Sigmoid colon (tissue), 7 donors: ENCODE measurements around the gene IL20RB. TPM values are rescaled to one million over a fixed set of nuclear protein-coding genes. Genes with fewer than 3 reads are reported as not detected.

Experiments
- DNase-seq: peaks from one replicate; pipeline ENCODE4 v3.0.0-alpha.2; 2019
- H3K27ac ChIP-seq, 4 donors: fragments of 200-600 bp; sonication (generic); one replicate each; pipeline ENCODE4 v1.5.1; 2016 to 2019; ENCODE audit warnings: mild to moderate bottlenecking in 1 of 4
- H3K27me3 ChIP-seq, 3 donors: fragments of 200-600 bp; sonication (generic); one replicate each; pipeline ENCODE4 v1.5.1; 2019; ENCODE audit warnings: mild to moderate bottlenecking in 1 of 3
- H3K36me3 ChIP-seq, 4 donors: fragments of 200-600 bp; sonication (generic); one replicate each; pipeline ENCODE4 v1.5.1; 2016 to 2019
- H3K4me1 ChIP-seq, 4 donors: fragments of 200-600 bp; sonication (generic); one replicate each; pipeline ENCODE4 v1.5.1; 2017 to 2019
- H3K4me3 ChIP-seq, 4 donors: fragments of 200-600 bp; sonication (generic); one replicate each; pipeline ENCODE4 v1.5.1; 2017 to 2019; ENCODE audit warnings: mild to moderate bottlenecking in 2 of 4, moderate library complexity in 1 of 4
- H3K9me3 ChIP-seq, 4 donors: fragments of 200-600 bp in 3 of 4; sonication (generic) in 3 of 4; one replicate each; pipeline versions ENCODE4 v1.5.1 to v1.6.1; 2013 to 2019
- EP300 ChIP-seq, 4 donors: sonication (generic); formaldehyde crosslinking; IDR thresholded peaks; one replicate each; pipeline ENCODE4 v1.6.1; 2017; ENCODE audit warnings: antibody characterized with exemption in 4 of 4
- POLR2A ChIP-seq, 2 donors: fragments of 450-650 bp; IDR thresholded peaks; one replicate each; pipeline ENCODE4 v1.6.1; 2016; ENCODE audit warnings: antibody characterized with exemption in 2 of 2, mild to moderate bottlenecking in 2 of 2, moderate library complexity in 2 of 2
- POLR2AphosphoS5 ChIP-seq, 4 donors: sonication (generic); formaldehyde crosslinking; IDR thresholded peaks; one replicate each; pipeline ENCODE4 v1.6.1; 2017; ENCODE audit warnings: antibody characterized with exemption in 4 of 4
- WGBS, 2 donors: extraction: QIAGEN DNeasy Blood & Tissue Kit; methylation state at CpG; one replicate each; pipeline ENCODE4 v1.1.7; 2013; 5-methylcytosine and 5-hydroxymethylcytosine counted together
- intact Hi-C: fragments of 100-400 bp; cut with DNase I; formaldehyde crosslinking; loops from one replicate; pipeline ENCODE4 v1.15.1; 2023
- polyA plus RNA-seq, 3 donors: library from polyadenylated mRNA; stranded (reverse); fragments of 200-250 nt; gene quantifications; one replicate each; pipeline ENCODE4 v1.2.3, GENCODE V29; 2013
- total RNA-seq, 4 donors: library from RNA; depleted of rRNA; stranded (reverse); fragments of >200 nt; gene quantifications; one replicate each; pipeline ENCODE4 v1.1.0, GENCODE V29; 2016
- TF ChIP-seq, protein P1 (sequence below), 4 experiments: fragments of 450-650 bp in 3 of 4; fragments of 200-600 bp in 1 of 4; IDR thresholded peaks; one replicate each; pipeline ENCODE4 v1.5.1; 2016 to 2019; ENCODE audit warnings: antibody characterized with exemption in 4 of 4, mild to moderate bottlenecking in 3 of 4, moderate library complexity in 2 of 4
- donor health status: healthy with polysubstance abuse.
- donor health status: Bipolar disorder and iron deficiency.
- donor health status: healthy.

IL20RB gene
- total and polyA plus RNA-seq, 7 donors = 0.28 to 1.8 (median 1.2) TPM; not detected in 2

DNA sequence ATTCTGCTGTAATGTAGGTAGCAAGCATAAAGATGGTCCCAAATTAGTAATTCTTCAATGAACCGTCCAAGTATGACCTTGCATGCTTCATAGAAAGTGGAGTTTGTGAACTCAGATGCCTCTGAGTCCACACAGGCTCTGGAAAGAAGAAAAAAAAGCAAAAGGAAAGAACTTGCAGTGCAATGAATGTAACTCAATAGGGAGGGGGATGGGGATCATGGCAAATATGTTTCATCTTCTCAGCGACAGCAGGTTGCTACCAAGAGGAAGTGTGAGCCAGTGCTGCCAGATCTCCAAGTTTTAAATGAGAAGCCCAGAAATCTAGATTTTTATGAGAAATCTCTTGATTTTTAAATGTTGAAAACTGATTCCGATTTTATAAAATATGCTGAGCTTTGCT lies 50.3 kb downstream of the IL20RB start:
- no peaks in the 10 kb centered on the region for H3K9me3 ChIP-seq
- intact Hi-C loops = no loop called here
- H3K27me3 ChIP-seq = no peaks in the 10 kb centered on the region
- H3K4me1 ChIP-seq = no peaks in the 10 kb centered on the region
- no peaks in the 10 kb centered on the region for H3K36me3 ChIP-seq
- H3K4me3 ChIP-seq = no peak overlapping the region
- TF ChIP-seq, protein P1, sequence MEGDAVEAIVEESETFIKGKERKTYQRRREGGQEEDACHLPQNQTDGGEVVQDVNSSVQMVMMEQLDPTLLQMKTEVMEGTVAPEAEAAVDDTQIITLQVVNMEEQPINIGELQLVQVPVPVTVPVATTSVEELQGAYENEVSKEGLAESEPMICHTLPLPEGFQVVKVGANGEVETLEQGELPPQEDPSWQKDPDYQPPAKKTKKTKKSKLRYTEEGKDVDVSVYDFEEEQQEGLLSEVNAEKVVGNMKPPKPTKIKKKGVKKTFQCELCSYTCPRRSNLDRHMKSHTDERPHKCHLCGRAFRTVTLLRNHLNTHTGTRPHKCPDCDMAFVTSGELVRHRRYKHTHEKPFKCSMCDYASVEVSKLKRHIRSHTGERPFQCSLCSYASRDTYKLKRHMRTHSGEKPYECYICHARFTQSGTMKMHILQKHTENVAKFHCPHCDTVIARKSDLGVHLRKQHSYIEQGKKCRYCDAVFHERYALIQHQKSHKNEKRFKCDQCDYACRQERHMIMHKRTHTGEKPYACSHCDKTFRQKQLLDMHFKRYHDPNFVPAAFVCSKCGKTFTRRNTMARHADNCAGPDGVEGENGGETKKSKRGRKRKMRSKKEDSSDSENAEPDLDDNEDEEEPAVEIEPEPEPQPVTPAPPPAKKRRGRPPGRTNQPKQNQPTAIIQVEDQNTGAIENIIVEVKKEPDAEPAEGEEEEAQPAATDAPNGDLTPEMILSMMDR (IDR thresholded peaks at IDR 0.05) = no peak
- DNase-seq = no peak
- 77 to 91% methylated on average over 3 of the region's 3 CpGs for WGBS, 2 donors
- H3K27ac ChIP-seq = no peak overlapping the region

DNA sequence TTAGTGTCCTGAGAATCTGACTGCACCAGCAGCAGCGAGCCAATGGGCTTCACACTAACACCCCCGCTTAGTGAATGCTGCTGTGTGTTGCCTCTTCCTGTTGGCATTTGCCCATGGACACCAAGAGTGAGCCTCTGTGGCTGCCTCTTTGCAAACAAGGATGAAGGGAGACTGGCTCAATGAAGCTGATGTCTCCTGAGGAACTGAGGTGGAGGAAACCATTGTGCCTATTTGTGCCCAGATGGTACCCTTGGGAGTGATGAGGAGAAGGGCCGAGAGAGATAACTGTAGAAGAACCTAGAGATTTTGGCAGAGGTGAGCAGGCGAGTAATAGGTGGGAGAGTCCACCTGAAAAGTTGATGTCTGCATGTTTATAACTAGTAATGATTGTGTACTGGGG lies 51.2 kb downstream of the IL20RB start:
- peaks cover 0 to 5% (median 0%) of the 10 kb centered on the region in 4 donors for H3K4me1 ChIP-seq
- no peak for DNase-seq
- H3K36me3 ChIP-seq = no peaks in the 10 kb centered on the region
- 94 to 97% methylated on average over 4 of the region's 4 CpGs for WGBS, 2 donors
- TF ChIP-seq EP300 (IDR thresholded peaks at IDR 0.05) (no peak), POLR2AphosphoS5 (IDR thresholded peaks at IDR 0.05) (no peak), POLR2A (IDR thresholded peaks at IDR 0.05) (no peak)
- intact Hi-C loops = no loop called here
- H3K27me3 ChIP-seq = no peaks in the 10 kb centered on the region
- no peaks in the 10 kb centered on the region for H3K9me3 ChIP-seq
- H3K4me3 ChIP-seq = no peak overlapping the region
- no peak overlapping the region for H3K27ac ChIP-seq

DNA sequence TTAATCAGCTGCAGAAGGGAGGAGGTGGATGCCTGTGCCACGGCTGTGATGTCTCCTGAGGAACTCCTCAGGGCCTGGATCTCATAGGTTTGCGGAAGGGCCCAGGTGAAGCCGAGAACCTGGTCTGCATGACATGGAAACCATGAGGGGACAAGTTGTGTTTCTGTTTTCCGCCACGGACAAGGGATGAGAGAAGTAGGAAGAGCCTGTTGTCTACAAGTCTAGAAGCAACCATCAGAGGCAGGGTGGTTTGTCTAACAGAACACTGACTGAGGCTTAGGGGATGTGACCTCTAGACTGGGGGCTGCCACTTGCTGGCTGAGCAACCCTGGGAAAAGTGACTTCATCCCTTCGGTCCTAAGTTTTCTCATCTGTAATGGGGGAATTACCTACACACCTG lies 52.4 kb downstream of the IL20RB start:
- no peak for TF ChIP-seq POLR2A (IDR thresholded peaks at IDR 0.05)
- TF ChIP-seq EP300 (IDR thresholded peaks at IDR 0.05) = no peak
- no peak for TF ChIP-seq POLR2AphosphoS5 (IDR thresholded peaks at IDR 0.05)
- TF ChIP-seq, protein P1 (IDR thresholded peaks at IDR 0.05) = no peak
- Histone ChIP-seq H3K36me3 (no peaks in the 10 kb centered on the region), H3K9me3 (no peaks in the 10 kb centered on the region), H3K4me1 (peaks cover 0 to 11% (median 3%) of the 10 kb centered on the region in 4 donors), H3K27me3 (no peaks in the 10 kb centered on the region), H3K27ac (no peak overlapping the region), H3K4me3 (no peak overlapping the region)
- intact Hi-C loops = loop anchor here (5.0 to 10.0 kb wide), 3 partner anchors 148 to 755 kb away; partner anchors contain the start of genes NCK1 and PCCB
- no peak for DNase-seq
- 94 to 96% methylated on average over 6 of the region's 6 CpGs for WGBS, 2 donors

DNA sequence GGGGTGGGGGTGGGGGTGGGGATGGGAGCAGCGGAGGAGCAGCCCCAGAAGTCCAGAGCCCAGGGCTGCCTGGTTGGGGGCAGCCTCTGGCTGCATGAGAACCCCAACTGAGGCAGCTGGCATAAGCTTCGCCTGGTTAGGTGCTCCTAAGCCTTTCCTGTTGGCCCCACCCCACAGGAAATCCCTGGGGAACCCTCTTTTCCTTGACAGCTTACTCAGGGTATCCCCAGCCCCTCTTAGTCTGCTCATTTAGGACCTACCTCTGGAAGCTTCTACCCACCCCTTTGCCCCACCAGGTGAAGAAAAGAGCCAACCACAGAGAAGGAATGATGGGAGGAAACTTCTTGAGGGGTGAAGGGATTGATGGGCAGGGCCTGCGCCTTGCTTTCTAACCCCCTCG lies 53.4 kb downstream of the IL20RB start:
- WGBS, 2 donors = 87 to 93% methylated on average over 4 of the region's 4 CpGs
- no peak for DNase-seq
- Histone ChIP-seq H3K4me1 (peaks cover 0 to 11% (median 3%) of the 10 kb centered on the region in 4 donors), H3K27me3 (no peaks in the 10 kb centered on the region), H3K9me3 (no peaks in the 10 kb centered on the region), H3K36me3 (no peaks in the 10 kb centered on the region), H3K27ac (no peak overlapping the region), H3K4me3 (no peak overlapping the region)
- intact Hi-C loops = loop anchor here (5.0 to 10.0 kb wide), 3 partner anchors 149 to 756 kb away; partner anchors contain the start of genes NCK1 and PCCB
- TF ChIP-seq, protein P1 (IDR thresholded peaks at IDR 0.05) = no peak
- TF ChIP-seq POLR2AphosphoS5 (IDR thresholded peaks at IDR 0.05) (no peak), EP300 (IDR thresholded peaks at IDR 0.05) (no peak), POLR2A (IDR thresholded peaks at IDR 0.05) (no peak)

DNA sequence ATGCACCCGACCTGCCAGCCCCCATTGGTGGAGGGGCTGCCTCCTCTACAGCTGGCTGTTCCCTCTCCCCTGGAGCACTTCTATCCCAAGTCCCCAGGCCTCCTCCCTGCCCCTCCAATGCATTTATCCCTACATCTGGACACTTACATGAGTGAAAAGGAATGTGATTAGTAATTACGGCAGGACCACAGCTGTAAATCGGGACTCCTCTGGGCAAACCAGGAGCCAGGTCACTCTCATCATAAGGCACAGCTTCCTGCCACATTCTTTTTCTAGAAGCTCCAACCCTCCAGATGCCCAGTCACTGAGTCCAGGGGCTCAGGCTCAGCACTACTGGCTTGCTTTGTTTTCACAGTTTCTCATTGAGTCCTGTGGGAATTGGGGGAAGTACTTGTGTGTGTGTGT lies 54.3 kb downstream of the IL20RB start:
- H3K36me3 ChIP-seq = no peaks in the 10 kb centered on the region
- peaks cover 0 to 11% (median 3%) of the 10 kb centered on the region in 4 donors for H3K4me1 ChIP-seq
- H3K9me3 ChIP-seq = no peaks in the 10 kb centered on the region
- 79% methylated on average over 3 of the region's 3 CpGs for whole genome bisulfite sequencing, 2 donors
- no peaks in the 10 kb centered on the region for H3K27me3 ChIP-seq
- no peak overlapping the region for H3K27ac ChIP-seq
- no peak for DNase-seq
- no peak overlapping the region for H3K4me3 ChIP-seq
- no peak for TF ChIP-seq EP300 (IDR thresholded peaks at IDR 0.05)
- no peak for TF ChIP-seq POLR2AphosphoS5 (IDR thresholded peaks at IDR 0.05)
- TF ChIP-seq POLR2A (IDR thresholded peaks at IDR 0.05) = no peak
- TF ChIP-seq, protein P1 (IDR thresholded peaks at IDR 0.05) = no peak
- intact Hi-C loops = loop anchor here (2.0 to 10.0 kb wide), 4 partner anchors 150 to 937 kb away; partner anchors contain the start of genes NCK1 and PCCB
